Stromal cell of bone marrow (primary cell): Measurements from ENCODE around the gene TSC22D3.

Experiments used
- DNase-seq: peaks from one replicate; pipeline ENCODE4 v3.0.0-alpha.2; 2012; ENCODE audit warnings: low read depth

The TSC22D3 gene

GRCh38 chrX:107760304-107761077, 15.1 kb downstream of the TSC22D3 start:
- DNase-seq, result no peak

- DNase-seq, result no peak
Observed at GRCh38 chrX:107758231-107758766, 17.3 kb downstream of the TSC22D3 start.

- no peak for DNase-seq
Observed at GRCh38 chrX:107755721-107756120, 19.9 kb downstream of the TSC22D3 start.

DNA sequence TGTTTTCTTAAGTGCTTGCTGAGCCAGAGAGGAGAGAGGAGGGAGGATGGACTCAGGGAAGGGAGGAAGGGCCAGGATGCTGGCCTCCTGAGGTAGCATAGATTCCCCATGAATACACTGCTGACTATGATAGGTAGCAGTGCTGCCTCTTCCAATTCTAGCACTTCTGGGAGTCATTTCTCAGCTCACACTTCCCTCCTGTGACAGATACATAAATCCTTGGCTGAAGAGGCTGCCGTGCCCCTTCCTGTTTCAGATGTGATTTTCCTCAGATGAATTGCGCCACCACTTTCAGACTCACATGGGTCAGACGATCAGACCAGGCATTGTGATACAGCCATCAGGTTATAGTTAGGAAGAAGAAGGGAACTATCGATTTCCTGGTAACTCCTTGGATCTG, 22.4 kb downstream of the TSC22D3 start:
- no peak for DNase-seq

DNA sequence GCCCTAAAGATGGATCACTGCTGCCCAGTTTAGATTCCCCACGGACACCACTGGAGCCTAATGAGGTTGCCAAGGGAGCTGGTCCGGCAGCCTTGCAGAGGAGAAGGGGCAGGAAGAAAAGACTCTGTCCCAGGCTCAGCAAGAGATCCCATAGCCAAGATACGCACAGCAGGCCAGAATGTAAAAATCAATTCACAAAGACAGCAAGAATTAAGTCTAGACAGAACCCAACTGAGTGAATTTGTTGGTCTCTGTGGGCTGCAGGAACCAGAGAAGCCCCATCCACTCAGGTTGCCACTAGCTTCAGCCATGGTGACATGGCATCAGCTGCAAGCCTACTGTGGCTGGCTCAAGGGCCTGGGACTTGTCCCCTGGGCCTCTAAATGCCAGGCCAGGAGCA, 22.9 kb downstream of the TSC22D3 start:
- no peak for DNase-seq

DNA sequence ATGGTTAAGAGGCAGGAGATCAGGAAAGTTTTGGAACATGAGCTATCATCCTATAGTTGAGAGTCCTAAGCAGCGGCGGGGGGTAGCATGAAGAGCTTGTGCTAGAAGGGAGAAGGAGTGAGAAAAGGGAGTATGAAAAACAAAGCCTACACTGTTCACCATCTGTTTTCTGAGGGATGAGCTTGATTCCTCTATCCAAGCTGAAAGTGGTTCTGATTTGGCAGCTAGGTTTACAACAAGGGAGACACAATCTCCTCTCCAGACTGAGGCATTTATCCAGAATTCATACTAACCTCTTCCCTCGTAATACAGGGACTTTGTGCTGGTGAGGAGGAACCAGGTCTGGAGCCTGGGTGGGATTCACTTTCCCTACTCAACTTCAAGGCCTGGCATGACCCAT, 23.5 kb downstream of the TSC22D3 start:
- no peak for DNase-seq

DNA sequence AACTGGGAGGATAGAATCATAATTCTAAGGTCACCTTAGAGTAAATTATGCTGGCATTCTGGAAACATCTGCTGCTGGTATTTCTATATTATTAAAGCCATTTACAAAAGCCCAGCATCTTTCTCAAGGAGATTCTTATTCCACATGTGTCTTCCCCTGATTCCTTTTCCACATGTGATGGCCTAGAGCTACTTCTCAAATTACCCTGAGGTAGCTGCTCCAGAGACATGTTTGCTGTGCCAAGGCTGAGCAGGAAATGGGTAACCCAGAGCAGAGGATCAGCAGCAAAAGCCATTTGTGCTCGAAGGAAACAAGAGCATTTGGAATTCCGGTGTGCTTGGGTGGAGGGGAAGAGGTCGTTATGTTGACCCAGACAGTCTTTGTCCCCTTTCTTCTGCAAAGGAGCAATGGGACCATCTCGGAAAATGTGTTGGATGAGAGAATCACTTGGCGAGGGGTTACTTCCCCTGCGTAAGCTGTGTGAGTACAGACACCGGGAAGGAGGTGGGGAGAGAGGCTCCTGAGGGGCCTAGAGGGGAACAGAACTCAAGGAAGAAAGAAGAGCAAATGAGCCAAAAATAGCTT, 24.6 kb downstream of the TSC22D3 start:
- DNase-seq, result no peak

- no peak for DNase-seq
Observed at GRCh38 chrX:107750263-107750662, 25.3 kb downstream of the TSC22D3 start.

DNA sequence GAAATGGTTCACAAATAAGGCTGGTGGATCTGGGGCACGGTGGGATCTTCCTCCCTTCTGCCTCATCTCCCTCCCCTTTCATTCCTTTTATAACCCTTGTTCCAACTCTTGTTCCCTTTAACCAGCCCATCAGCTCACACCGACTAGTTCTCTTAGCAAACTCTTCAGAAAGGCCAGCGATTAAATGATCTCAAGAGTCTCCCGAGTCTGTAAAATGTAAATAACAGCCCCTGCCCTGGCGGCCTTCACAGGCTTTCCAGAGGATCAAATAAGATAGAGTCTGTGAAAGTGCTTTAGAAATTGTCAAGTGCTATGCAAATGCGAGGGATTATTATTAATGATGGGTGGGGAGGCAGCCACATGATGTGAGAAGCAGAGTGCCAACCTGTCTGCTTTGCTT, 27.1 kb downstream of the TSC22D3 start:
- DNase-seq, result no peak

DNA sequence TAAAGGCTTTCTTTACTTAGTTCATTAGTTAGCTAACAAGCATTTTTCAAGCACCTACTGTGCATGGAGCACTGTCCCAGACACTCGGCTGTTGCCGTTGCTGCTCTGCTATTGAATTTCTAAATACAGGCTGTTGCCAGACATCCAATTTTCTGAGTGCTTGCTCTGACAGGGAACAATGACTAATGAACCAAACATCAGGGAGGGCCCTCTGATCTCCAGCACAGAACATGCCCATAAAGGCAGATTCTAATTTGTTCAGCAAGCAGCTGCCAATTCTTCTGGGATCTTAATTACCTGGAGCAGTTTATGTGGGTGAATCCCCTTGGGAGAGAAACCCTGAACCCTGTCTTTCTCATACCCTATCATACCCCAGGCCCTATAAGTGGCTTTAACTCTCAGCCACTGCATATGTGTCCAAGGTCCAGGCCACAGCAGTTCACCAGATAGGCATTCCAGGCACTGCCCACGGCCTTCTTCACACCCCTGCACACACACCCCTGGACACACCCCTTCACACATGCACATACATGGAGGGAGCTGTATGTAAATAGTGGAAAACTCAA, 27.9 kb downstream of the TSC22D3 start:
- DNase-seq, result no peak

DNA sequence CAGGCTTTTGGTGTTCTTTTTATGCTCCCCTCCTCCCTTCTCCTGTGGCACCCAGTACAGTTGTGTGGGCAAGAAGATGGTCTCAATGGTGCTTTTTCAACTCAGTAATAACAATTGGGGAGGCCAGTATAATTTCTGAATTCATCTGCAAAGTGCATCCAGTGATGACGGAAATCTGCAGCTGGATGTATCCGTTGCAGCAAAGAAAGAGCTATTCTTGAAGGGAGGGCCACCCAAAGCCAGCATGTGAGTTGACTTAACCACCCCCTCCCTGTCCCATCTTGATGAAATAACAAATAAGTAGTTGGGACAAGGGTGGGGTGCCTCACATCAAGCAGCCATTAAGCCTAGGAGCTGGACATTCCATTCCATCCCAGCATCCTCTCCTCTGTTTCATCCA, 30.7 kb downstream of the TSC22D3 start:
- no peak for DNase-seq

- no peak for DNase-seq
Observed at GRCh38 chrX:107743995-107744394, 31.6 kb downstream of the TSC22D3 start.

GRCh38 chrX:107742700-107743191, 32.8 kb downstream of the TSC22D3 start:
- no peak for DNase-seq

DNA sequence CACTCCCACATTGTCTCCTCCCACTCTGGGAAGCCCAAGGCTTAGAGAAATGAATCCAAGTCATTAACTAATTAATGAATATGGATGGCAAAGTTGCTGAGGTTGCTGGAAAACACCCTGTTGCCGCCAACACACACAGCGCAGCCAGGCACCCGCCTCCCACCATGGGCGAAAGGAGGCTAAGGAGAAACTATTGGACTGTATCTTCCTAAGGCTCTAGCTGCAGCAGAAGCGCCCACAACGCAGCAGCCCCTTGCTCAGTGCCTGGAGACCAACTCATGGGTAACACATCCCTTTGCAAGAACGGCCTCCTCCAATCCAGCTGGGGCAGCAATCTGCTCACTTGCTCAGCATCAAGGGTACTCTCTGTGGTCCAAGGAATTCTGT, 34.2 kb downstream of the TSC22D3 start:
- DNase-seq, result no peak

DNA sequence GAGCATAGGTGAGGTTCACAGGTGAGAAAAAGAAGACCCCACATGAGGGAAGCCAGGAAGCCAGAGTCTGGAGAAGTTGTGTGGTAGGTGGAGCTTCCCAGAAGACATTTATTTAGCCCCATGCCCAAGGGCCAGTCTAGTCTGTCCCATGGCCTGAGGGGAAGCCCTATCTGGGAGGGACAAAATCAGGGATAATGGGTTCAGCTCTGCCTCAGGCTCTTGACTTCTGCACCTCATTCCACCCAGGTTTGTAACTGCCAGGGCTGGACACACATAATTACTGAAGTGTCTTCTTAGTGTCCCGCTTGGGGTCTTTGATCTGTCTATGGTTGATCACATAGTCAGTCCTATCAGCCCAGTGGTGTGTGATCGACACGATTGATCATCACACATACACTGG, 36.0 kb downstream of the TSC22D3 start:
- DNase-seq, result no peak

- no peak for DNase-seq
Observed at GRCh38 chrX:107738768-107739167, 36.8 kb downstream of the TSC22D3 start.

- no peak for DNase-seq
Observed at GRCh38 chrX:107738272-107738671, 37.3 kb downstream of the TSC22D3 start.

GRCh38 chrX:107736781-107737531, 38.6 kb downstream of the TSC22D3 start:
- DNase-seq, result no peak

GRCh38 chrX:107734646-107735045, 40.9 kb downstream of the TSC22D3 start:
- DNase-seq, result no peak

- DNase-seq, result no peak
Observed at GRCh38 chrX:107733686-107734085, 41.9 kb downstream of the TSC22D3 start.

DNA sequence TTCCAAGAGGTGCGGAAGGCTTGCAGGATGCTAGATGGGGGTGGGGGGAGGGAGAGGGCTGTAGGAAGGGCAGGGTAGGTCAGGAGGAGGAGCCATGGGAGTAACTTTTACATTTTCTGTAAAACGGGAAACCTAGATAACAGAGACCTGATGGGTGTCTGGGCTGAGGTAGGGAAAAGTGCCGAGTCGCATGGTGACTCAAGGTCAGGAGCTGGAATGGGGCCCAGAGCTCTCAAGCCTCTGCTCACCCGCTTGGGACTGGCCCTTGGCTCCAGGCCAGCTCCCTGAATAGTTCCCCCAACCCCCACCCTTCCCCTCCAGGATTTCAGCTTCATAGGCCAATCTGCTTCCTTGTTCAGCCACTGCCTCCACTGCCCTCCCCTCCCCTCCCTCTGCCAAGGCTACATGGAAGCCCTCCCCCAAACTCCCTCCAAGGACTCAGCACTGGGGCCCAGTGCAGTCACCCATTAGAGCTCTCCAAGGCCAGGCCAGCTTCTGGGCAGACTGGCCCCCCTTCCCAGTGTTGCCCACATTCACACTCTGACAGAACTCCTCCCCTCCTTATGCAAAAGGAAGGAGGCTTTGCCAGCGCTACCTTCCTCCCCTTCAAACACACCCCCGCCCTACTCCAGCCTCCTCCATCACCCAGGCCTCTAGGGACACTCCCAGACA, 43.6 kb downstream of the TSC22D3 start:
- peak; percentile 51 for DNase-seq
